Measurements from ENCODE around the gene CATSPERB. TPM values are rescaled to one million over a fixed set of nuclear protein-coding genes. Genes with fewer than 3 reads are reported as not detected.
"Not testable (repeated sequence)": the region's sequence is repeated elsewhere in the genome, so short reads cannot be mapped to it uniquely, and the experiment has no call there.

The CATSPERB gene
- total RNA-seq, 4 donors from 2014 or later: 0.84 to 3.9 (median 2.0) TPM; not detected in 1

DNA sequence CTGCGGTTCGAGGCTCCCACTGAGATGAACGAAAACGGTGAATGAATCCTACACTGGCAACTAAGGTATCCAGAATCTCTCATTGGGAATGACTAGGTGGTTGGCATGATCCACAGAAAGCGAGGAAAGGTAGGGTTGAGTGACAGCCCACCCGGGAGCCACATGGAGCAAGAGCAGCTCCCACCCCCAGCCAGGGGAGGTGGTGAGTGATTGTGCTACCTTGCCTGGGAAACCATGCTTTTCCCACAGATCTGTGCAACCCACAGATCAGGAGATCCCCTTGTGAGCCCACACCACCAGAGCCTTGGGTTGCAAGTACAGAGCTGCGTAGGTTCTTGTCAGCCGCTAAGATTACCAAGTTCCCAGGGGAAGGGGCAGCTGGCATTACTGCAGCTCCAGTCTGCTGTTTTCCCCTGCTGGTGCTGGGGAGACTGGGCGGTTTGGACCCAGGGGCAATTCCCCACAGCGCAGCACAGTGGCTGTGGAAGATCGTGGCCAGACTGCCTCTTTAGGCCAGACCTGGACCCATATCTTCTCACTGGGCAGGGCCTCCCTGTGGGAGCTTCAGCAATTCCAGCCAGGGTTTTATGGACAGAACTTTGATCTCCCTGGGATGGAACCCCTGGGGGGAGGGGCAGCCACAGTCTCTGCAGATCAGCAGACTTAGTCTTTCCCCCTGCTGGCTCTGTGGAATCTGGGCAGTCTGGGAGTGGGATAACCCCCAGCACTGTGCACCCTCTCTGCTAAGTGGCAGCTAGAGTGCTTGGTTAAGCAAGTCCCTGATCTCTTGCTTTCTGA, 177.2 kb downstream of the CATSPERB start:
- WGBS, 2 donors: 89 to 90% methylated on average over 8 to 10 of the region's 11 CpGs
- no peaks in the 10 kb centered on the region for H3K4me1 ChIP-seq
- no peak overlapping the region for H3K4me3 ChIP-seq
- H3K27me3 ChIP-seq: no peaks in the 10 kb centered on the region
- H3K9me3 ChIP-seq: peaks cover 0 to 8% (median 0%) of the 10 kb centered on the region in 4 donors
- H3K27ac ChIP-seq: no peak overlapping the region
- H3K36me3 ChIP-seq: no peaks in the 10 kb centered on the region
- TF ChIP-seq EP300 (IDR thresholded peaks at IDR 0.05) (no peak), POLR2A (IDR thresholded peaks at IDR 0.05) (no peak)
- TF ChIP-seq, protein P1, sequence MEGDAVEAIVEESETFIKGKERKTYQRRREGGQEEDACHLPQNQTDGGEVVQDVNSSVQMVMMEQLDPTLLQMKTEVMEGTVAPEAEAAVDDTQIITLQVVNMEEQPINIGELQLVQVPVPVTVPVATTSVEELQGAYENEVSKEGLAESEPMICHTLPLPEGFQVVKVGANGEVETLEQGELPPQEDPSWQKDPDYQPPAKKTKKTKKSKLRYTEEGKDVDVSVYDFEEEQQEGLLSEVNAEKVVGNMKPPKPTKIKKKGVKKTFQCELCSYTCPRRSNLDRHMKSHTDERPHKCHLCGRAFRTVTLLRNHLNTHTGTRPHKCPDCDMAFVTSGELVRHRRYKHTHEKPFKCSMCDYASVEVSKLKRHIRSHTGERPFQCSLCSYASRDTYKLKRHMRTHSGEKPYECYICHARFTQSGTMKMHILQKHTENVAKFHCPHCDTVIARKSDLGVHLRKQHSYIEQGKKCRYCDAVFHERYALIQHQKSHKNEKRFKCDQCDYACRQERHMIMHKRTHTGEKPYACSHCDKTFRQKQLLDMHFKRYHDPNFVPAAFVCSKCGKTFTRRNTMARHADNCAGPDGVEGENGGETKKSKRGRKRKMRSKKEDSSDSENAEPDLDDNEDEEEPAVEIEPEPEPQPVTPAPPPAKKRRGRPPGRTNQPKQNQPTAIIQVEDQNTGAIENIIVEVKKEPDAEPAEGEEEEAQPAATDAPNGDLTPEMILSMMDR (IDR thresholded peaks at IDR 0.05): no peak
- no peak for DNase-seq (ENCODE audit: low spot score in 2 of 2)

DNA sequence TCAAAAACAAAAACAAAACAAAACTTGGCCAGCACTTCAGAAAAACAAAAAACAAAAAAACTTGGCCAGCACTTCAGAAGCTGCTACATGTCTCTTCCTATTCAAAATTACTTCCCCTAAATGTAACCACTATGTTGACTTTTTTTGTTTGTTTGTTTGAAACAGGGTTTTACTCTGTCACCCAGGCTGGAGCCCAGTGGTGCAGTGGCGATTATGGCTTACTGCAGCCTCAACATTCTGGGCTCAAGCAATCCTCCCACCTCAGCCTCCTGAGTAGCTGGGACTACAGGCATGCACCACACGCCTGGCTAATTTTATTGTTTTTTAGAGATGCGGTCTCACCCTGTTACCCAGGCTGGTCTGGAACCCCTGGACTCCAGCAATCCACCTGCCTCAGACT, 183.8 kb downstream of the CATSPERB start:
- Histone ChIP-seq H3K9me3 (no peaks in the 10 kb centered on the region), H3K27me3 (no peaks in the 10 kb centered on the region), H3K4me1 (no peaks in the 10 kb centered on the region), H3K36me3 (no peaks in the 10 kb centered on the region), H3K27ac (no peak overlapping the region), H3K4me3 (no peak overlapping the region)
- 78 to 87% methylated on average over 3 of the region's 3 CpGs for WGBS, 2 donors
- DNase-seq (ENCODE audit: low spot score in 2 of 2): no peak
- TF ChIP-seq, protein P1 (IDR thresholded peaks at IDR 0.05): no peak
- TF ChIP-seq EP300 (IDR thresholded peaks at IDR 0.05) (no peak), POLR2A (IDR thresholded peaks at IDR 0.05) (no peak)

DNA sequence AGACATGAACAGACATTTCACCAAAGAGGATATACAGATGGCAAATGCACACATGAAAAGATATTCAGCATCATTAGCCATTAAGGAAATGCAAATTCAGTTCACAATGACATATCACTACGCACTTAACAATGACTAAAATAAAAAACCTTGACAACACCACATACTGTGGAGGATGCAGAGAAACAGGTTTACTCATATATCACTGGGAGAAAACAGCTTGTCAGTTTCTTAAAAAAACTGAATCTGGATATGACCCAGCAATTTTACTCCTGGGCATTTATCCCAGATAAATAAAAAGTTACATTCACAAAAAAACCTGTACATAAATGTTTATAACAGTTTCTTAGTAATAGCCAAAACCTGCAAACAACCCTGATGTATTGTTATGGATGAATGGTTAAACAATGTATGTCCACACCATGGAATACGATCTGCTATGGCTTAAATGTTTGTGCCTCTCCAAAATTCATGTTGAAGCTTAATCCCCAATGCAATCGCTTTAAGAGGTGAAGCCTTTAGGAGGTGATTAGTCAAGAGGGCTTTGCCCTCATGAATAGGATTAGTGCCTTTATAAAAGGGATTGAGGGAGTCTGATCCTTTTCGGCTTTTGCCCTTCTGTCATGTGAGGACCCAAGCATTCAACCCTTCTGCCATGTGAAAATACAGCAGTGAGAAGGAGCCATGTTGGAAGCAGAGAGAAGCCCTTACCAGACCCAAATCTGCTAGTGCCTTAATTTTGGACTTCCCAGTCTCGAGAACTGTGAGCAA, 185.8 kb downstream of the CATSPERB start:
- no peak overlapping the region for H3K27ac ChIP-seq
- H3K4me1 ChIP-seq: no peaks in the 10 kb centered on the region
- peaks cover 0 to 11% (median 3%) of the 10 kb centered on the region in 4 donors for H3K9me3 ChIP-seq
- TF ChIP-seq POLR2A (IDR thresholded peaks at IDR 0.05): no peak
- TF ChIP-seq, protein P1 (IDR thresholded peaks at IDR 0.05): no peak
- no peak for TF ChIP-seq EP300 (IDR thresholded peaks at IDR 0.05)
- H3K36me3 ChIP-seq: no peaks in the 10 kb centered on the region
- H3K4me3 ChIP-seq: no peak overlapping the region
- WGBS, 2 donors: 70 to 73% methylated on average over 5 of the region's 5 CpGs
- no peaks in the 10 kb centered on the region for H3K27me3 ChIP-seq
- DNase-seq (ENCODE audit: low spot score in 2 of 2): no peak

DNA sequence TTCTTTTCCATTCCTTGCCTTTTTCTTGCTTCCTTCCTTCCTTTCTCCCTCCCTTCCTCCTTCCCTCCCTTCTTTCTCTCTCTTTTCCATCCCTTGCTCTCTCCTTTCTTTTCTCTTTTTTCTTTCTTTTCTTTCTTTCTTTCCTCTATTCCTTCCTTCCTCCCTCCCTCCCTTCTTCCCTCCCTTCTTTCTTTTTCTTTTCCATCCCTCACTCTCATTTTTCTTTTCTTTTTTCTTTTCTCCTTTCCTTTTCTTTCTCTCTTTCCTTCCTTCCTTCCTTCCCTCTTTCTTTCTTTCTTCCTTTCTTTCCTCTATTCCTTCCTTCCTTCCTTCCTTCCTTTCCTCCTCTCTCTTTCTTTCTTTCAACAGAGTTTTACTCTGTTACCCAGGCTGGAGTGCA, 186.7 kb downstream of the CATSPERB start:
- TF ChIP-seq, protein P1 (IDR thresholded peaks at IDR 0.05): no peak
- TF ChIP-seq EP300 (IDR thresholded peaks at IDR 0.05) (no peak), POLR2A (IDR thresholded peaks at IDR 0.05) (no peak)
- Histone ChIP-seq H3K4me1 (no peaks in the 10 kb centered on the region), H3K27ac (no peak overlapping the region), H3K4me3 (no peak overlapping the region), H3K27me3 (no peaks in the 10 kb centered on the region), H3K9me3 (peaks cover 0 to 18% (median 3%) of the 10 kb centered on the region in 4 donors), H3K36me3 (no peaks in the 10 kb centered on the region)
- DNase-seq (ENCODE audit: low spot score in 2 of 2): no peak

DNA sequence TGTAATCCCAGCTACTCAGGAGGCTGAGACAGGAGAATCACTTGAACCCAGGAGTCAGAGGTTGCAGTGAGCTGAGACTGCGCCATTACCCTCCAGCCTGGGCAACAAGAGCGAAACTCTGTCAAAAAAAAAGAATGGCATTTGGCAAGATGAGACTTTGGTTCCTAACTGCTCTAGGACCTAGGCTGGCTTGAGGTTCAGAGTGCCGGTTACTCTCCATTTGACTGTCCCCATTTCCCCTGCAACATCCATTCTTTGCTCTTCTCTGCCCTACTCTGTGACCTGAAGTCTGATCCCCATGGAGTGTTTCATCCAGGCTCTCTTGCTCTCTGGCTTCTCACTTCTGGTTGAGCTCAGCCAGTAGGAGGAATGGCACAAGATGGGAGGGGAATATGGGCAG, 195.6 kb downstream of the CATSPERB start:
- no peaks in the 10 kb centered on the region for H3K27me3 ChIP-seq
- TF ChIP-seq EP300 (IDR thresholded peaks at IDR 0.05): no peak
- TF ChIP-seq POLR2A (IDR thresholded peaks at IDR 0.05): no peak
- TF ChIP-seq, protein P1 (IDR thresholded peaks at IDR 0.05): no peak
- 83 to 94% methylated on average over 3 of the region's 3 CpGs for WGBS, 2 donors
- H3K36me3 ChIP-seq: no peaks in the 10 kb centered on the region
- peaks cover 0 to 26% (median 0%) of the 10 kb centered on the region in 4 donors for H3K9me3 ChIP-seq
- no peak overlapping the region for H3K4me3 ChIP-seq
- no peaks in the 10 kb centered on the region for H3K4me1 ChIP-seq
- no peak for DNase-seq (ENCODE audit: low spot score in 2 of 2)
- H3K27ac ChIP-seq: no peak overlapping the region

DNA sequence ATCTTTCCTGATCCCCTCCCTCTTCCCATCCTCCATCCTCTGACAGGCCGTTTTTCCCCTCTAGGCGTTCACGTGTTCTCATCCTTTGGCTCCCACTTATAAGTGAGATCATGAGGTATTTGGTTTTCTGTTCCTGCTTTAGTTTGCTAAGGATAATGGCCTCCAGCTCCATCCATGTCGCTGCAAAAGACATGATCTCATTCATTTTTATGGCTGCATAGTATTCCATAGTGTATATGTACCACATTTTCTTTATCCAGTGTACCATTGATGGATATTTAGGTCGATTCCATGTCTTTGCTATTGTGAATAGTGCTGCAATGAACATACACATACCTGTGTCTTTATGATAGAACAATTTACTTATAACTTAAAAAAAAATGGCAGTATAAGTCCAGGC, 197.8 kb downstream of the CATSPERB start:
- DNase-seq (ENCODE audit: low spot score in 2 of 2); H3K9me3 ChIP-seq; H3K4me3 ChIP-seq; H3K4me1 ChIP-seq; H3K27me3 ChIP-seq; H3K36me3 ChIP-seq; H3K27ac ChIP-seq: not testable (repeated sequence)
- 75 to 84% methylated on average over 5 of the region's 5 CpGs for WGBS, 2 donors

Measured in tibial nerve (tissue), 4 donors.